Stimulated activated CD8-positive, alpha-beta memory T cell treated with anti-CD3 and anti-CD28 coated beads, Interleukin-2, amount 100 ng/mL, for 1 hour (primary cell): ENCODE data around the gene DNAJC19.

Experiments
- DNase-seq, 2 donors: peaks; one replicate each; pipeline ENCODE4 v3.0.0-alpha.2; 2020; ENCODE audit warnings: low read depth in 2 of 2

The DNAJC19 gene

DNA sequence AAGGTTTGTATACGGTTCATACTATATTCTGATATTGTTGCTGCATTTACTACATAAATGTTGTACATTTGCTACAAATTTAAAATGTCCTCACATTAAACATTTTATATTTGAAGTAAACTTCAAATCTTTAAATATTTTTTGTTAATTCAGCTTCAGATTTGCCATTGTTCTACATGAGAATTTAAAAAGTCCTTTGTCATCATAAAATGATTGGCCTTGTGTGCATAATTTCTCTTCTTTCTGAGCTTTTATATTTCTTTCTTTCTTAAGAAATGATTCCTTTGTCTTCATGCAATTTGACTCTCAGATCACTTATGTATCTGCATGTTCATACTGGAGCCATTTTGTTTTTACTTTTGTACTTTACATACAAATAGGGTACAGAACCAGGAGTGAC lies 28.0 kb downstream of the DNAJC19 start:
- DNase-seq, result no peak

DNA sequence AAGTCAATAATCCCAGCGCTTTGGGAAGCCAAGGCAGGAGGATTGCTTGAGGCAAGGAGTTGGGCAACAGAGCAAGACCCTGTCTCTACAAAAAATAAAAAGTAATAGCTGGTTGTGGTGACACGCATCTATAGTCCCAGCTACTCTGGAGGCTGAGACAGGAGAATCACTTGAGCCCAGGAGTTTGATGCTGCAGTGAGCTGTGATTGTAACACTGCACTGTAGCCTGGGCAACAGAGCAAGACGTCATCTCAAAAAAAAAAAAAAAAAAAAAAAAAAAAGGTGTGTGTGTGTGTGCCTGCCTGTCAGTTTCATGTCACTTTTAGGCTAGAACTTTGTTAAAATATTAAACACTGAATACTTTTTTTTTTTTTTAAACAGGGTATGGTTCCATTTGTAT lies 28.4 kb downstream of the DNAJC19 start:
- DNase-seq, result no peak

DNA sequence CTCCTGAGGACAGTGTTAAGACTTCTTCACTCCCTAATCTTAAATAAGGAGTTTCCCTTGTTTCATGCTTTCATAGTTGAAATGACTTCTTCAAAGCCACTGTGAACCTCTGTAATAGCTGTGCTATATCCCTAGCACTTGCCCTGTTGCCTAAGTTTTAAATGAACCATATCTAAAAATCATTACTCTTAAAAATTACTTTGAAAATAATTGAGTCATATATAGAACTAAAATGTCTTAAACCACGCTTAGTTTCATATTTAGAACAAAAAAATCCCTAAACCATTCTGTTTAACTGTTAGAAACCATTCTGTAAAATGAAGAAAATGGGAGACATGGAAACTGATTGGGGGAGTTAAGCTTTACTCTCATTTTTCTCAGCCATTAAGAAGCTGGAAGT lies 29.8 kb downstream of the DNAJC19 start:
- DNase-seq, result no peak

DNA sequence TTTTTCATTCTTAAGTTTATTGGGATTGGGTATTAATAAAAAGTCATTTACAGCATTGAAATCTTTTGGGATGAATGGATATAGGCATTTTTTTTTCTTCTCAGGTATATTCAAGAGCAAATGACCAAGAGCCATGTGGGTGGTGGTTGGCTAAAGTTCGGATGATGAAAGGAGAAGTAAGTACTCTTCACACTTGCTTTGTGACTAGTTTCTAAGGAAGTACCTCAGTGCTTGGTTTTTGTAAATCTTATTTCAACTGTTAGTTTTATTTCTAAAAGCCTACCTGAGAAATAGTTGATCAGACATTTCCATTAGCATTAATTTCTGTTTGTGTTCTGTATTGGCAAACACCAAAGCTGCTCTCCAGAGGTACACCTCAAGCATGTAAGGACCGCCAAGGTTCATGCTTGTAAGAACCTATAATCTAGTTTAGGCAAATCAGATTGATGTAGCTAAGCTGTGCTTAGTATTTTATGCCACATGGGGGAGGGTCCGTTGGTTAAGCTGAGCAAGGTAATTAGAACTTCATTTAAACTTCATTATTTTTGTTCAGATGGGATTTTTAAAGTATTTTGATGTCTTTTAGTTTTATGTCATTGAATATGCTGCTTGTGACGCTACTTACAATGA lies 41.7 kb downstream of the DNAJC19 start:
- DNase-seq, result no peak

DNA sequence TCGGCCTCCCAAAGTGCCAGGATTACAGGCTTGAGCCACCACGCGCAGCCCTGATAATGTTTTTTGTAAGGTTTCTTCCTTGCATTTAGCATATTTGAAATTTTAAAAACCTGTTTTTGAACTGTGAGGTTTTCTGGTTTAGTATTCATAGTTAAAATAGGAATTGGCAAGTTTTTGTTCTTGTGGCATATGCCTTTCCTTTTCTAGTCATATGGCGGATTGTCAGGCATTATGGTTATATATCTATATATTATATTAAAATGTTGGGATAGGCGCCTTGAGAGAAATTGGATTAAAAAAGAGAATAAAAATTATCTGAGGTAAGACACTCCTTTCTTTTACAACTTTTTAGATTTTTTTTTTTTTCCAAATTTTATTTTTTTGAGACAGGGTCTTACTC lies 48.7 kb downstream of the DNAJC19 start:
- no peak for DNase-seq

DNA sequence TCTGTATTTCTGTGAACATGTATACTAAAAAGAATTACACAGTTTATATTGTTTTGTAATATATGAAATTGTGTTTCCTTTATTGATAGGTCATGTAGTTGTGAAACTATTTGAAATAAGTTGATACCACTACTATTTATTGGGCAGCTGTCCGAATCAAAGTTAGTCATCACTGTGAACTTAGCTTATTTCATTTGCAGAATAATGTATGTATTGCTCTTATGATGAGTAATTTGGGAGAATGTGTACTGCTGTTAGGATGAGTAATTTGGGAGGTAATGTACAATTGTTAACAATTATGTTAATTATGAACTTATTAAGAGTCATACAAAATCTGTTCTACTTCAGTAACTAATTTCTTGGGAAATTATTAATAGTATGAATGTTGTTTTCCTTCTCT lies 54.9 kb downstream of the DNAJC19 start:
- no peak for DNase-seq
